ENCODE measurements around the gene MCTS1.
"Not testable (repeated sequence)": the region's sequence is repeated elsewhere in the genome, so short reads cannot be mapped to it uniquely, and the experiment has no call there.

The MCTS1 gene, protein sequence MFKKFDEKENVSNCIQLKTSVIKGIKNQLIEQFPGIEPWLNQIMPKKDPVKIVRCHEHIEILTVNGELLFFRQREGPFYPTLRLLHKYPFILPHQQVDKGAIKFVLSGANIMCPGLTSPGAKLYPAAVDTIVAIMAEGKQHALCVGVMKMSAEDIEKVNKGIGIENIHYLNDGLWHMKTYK

DNA sequence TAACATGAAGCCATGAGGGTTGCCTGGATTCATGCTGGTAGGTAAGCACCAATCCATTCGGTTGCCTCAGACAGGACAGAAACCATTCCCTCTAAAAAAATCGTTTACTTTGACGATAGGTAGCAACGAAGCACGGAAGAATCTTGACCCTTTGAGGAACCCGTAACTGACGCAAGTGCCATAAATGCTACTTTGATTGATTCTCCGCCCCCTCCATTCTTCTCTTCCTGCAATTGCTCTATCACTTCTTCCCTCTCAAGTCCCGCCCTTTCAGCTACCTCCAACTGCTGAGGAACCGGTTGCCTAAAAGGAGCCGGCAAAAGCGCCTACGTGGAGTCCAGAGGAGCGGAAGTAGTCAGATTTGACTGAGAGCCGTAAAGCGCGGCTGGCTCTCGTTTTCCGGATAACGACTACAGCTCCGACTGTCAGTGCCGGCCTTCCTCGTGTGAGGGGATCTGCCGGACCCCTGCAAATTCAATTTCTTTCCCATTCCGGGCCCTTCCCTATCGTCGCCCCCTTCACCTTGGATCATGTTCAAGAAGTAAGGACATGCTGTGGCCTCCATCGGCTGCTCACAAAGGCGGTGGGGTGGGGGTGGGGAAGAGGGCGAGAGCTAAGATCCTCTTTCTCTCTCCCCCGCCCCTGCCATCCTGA, at the start of gene MCTS1:
Gene MCTS1 (plus strand): TSS at position 395 of the 654 bp plus-strand sequence. CDS start 136 bp downstream, at position 531.
- peak; percentile 90 for DNase-seq

DNA sequence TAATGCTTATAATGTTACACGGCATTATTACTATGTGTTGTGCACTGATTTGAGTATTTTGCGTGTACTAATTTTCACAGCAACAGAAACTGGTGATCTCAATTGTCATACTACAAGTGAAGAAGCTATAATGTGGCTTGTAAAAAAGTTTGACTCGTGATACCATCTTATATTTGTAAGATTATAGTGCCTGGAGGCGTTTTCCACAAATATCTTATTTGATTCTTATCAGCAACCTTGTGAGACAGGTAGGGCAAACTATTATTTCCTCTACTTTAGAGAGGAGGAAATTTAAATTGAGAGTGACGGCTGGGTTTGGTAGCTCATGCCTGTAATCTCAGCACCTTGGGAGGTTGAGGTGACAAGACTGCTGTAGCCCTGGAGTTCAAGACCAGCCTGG, 47.6 kb upstream of the MCTS1 start:
- DNase-seq, result no peak

DNA sequence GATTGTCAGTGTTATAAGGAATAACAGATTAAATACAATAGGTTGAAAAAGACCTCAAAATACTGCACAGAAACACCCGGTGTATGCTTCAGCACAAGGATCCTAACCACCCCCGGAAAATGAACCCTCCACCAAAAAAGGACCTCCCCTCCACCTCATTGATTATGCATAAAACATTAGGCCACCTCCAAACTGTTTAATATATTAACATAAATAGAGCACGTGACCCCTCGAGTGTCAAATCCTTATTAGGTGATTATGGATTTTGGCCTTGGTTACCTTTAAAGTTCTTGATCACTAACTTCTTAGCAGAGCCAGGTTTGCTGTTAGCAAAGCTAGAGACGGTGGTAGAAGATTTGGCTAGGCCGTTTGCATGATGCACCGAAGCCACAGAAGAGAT, 44.1 kb upstream of the MCTS1 start:
- DNase-seq, result peak; percentile 2

DNA sequence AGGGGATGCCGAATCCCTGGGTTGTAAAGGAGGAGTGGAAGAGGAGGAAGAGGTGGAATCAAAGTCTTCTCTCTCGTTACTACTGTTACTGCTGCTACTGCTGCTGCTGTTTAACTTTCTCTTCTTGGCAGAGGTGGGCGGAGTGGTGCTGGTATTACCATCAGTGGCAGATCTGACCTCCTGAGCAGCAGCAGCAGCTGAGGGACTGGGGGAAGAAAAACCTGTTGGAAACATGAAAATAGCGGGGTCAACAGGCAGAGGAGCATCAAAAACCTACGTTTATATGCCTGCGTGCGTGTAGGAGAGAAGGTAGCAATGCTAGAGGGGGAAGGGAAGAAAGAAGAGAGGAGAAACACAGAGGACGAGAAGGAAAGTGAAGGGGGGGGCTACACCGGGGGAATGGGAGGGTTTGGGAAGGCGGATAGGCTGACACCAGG, 43.5 kb upstream of the MCTS1 start:
- DNase-seq, result peak; percentile 46

DNA sequence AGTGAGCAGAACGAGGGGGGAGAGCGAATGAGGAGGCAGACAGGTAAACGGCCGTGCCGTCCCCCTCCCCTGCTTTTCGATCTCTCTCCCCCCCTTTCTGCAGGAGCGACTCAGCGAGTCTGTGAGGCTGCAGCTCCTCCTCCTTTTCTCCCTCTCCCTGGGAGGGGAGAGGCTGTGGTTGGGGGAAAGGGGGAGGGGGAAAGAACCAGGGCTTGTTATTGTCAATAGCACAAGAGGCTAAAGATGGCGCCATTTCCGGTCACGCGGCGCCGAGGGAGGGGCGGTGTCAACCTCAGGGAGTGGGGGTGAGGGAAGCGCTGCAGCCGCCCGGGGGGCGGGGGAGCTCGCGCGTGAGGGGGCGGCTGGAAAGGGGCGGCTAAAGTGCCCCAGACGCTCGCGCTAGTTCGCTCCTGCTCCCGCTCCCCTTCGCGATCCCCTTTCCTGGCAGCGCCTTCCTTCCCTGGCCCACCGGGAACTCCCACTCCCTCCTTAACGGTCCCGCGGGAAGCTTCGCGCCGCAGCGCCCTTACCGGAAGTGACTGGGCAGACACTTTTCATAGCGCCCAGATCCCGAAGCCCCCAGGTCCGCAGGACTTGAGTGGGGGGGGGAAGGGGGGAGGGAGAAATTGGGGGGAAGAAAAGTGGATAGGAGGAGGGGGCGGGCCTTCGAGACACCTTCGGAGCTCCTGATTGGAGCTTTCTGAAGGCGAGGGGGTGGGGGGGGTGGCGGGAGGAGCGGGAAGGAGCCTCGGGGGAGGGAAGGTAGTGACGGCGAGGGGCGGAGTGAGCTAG, 42.9 kb upstream of the MCTS1 start, which contains the start of gene CUL4B:
Gene CUL4B (minus strand): TSS at position 121 of the 792 bp plus-strand sequence. CDS start 324 bp downstream, outside the sequence.
- DNase-seq, result peak; percentile 92

DNA sequence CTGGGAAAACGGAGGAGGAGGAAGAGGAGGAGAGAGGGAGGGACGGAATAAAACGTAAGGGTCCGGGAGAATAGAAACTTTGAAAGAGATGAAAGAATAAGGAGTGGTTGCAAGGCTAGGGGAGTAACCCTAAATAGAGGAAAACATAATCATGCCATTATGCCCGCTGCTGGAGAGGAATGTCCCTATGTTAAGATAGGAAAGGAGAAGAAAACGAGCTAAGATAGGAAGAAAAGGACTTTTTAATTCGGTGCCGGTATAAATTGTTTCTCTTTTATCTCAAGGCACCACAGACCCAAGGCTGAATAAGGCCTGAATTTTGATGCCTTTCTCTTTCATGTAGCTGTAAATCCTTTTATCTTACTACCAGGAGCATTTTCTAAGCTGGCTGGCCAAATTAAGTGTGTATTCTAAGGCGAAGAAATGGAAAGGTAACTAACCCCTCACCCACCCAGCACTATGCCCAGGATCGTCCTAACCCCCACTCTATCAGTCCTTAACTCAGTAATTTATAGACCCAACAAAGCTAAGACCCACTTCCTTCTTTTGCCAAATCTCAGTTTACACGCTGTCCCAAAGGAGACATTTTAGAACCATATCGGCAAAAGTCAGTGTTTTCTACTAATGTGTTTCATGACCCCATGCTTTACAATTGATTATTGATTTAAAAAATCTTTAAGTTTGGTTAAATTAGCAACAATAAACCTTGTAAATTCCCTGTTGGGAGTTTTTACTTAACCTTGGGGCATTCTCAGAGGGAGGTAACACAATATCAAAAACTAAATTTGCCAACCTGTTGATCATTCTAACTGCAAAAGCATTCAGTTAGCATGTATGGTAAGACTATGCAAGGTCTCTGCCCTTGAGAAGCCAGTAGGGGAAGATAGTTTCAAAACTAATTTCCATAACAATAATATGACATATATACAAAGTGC, 42.0 kb upstream of the MCTS1 start:
- no peak for DNase-seq

DNA sequence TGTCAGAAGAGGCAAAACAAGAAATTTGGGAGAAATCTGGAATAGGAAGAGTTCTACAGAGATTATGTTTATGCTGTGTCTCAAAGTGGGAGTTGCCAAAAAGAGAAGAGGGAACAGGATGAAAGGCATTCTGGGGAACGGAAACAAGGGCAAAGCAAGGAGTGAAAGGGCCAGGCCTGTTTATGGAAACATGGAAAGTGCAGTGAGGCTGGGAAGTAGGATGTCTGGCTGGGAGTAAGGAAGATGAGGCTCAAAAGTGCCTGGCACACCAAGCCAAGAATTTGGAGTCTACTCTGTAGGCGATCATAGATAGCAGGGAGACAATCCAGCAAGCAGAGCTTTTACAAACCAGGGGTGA, 41.4 kb upstream of the MCTS1 start:
- no peak for DNase-seq

DNA sequence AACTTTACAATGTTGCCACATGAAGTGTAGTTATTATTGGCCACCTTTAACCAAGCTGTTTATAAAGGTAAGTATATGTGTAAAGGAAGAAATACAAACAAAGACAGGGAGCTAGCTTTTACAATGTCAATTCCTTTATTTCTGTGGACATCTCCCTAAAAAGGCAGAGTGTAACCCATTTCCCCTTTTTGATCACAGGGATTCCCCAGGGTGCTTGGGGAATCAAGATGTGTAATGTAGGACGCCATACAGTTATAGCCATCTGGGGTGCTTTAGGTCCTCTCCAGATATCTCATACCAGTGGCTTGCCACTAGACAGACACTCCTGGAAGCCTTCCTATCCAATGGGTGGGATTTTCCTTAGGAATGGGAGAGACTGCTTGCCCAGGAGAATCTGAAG, 39.0 kb upstream of the MCTS1 start:
- no peak for DNase-seq

DNA sequence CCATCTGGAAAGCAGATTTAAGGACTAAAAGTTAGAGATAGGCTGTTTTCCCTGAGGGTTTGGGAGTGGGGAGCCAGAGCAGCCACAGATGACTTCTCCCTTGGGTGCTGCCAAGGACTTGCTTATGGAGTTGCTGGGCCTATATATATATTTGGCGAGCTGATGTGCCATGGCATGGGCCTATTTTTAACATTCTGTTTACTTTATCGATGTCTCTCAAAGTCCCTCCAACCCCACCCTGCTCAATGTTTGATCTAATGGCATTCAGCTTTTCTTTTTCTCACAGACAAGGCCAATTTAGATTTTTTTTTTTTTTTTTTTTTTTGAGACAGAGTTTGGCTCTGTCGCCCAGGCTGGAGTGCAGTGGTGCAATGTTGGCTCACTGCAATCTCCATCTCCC, 37.1 kb upstream of the MCTS1 start:
- DNase-seq, result no peak

DNA sequence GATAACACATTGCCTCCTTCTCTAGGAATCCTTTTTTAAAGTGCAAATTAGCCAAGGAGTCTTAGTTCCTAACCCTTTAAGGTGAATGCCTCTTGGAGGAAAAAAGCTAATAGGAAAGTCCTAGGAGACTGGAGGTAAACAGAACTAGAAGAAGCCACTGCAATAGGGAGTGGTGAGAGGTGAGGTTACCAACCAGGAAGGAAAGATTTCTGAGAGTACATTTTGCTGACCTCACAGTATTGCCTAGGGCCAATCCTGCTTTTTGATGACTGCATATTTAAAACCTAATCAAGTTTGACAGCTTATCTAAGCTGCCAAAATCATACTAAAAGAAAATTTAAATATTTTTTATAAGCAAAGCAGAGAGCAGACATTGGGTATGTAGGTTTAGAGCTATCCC, 35.9 kb upstream of the MCTS1 start:
- DNase-seq, result no peak

DNA sequence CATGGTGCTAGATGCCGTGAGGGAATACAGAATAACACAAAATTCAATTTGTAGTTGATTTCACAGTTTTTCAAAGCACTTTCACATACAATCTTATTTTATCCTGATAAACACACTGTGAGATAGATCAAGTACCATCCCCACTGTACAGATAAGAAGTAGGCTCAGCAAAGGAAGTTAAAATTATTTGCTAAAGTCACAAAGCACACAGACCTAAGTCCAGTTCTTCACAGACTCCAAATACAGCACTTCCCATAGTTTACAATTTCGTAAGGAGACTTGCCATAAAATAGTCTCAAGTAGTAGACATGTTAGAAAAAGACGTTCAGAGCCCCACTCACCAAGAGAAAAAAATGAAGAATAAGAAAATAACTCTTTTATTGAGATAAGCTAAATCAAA, 35.3 kb upstream of the MCTS1 start:
- DNase-seq, result no peak

DNA sequence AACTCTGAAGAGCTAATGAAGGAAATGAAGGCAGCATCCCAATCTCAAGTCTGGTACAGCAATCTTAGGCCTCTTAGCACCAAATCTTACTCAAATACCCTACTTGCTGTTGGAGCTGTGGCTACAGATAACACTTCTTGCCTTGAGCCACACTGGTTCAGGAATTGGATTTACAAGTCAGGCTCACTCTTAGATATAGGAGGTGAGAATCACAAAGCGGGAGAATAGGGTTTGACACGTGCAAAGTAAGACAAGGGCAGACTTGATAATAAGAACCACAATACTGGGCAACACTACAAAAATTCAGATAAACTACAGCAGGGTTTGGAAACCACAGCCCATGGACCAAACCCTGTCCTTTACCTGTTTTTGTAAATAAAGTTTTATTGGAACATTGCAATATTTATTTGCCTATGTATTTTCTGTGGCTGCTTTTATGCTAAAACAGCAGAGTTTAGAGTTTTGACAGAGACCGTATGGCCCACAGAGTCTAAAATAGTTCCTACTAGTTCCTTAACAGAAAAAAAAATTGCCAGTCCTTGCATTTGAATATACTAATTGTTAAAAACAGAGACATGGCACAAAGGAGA, 33.8 kb upstream of the MCTS1 start:
- no peak for DNase-seq

DNA sequence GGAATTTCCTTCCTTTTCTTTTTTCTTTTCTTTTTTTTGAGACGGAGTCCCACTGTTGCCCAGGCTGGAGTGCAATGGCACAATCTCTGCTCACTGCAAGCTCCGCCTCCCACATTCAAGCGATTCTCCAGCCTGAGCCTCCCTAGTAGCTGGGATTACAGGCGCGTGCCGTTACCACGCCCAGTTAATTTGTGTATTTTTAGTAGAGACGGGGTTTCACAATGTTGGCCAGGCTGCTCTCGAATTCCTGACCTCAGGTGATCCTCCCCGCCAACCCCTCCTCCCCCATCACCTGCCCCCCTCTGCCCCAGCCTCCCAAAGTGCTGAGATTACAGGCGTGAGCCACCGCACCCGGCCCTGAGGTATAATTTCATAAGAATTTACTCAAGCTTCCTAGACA, 30.1 kb upstream of the MCTS1 start:
- DNase-seq, result not testable (repeated sequence)

DNA sequence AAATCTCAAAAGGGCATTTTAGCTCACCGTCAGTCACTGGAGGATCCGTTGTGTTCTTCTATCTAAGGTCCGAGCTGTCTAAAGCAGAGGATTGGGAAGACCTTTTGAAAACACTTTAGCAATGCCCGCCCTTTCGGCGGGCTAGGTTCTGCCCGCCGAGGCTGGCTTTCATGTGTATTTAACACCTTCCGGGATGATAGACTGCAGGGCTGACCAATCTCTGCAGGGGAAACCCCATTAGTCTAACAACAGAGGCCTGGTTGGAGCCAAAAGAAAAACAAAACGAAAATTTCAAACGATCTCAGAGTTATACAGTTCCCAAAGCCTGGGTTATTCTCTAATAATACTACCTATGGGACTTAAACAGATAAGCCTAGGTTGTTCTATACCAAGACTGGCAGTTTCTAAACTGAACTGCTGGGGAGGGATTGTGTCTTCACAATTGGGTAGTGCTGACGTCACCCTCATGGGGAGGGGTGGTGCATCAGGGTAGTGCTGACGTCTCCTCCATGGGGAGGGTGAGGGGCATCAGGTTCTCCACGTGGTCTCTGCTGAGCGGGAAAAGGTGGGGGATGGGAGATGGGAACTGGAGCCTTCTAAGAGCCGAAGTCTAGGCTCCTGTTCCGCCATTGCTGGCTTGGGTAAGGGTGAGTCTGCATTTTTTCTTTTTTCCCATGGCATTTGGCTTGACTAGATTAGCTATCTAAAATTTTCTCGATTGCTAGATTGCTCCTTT, 28.4 kb upstream of the MCTS1 start:
- DNase-seq, result no peak

DNA sequence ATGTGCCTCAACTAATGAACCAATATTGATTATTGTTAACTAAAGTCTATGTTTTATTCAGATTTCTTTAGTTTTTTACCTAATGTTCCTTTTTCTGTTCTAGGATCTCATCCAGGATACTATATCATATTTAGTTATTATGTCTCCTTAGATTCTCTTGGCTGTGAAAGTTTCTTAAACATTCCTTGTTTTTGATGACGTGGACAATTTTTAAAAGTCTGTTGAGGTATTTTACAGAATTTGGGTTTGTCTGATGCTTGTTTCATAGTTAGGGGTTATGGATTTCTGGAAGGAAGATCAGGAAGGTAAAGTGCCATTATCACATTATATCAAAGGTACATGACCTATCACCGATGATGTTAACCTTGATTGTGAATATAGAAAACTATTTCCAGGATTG, 18.2 kb upstream of the MCTS1 start:
- no peak for DNase-seq

DNA sequence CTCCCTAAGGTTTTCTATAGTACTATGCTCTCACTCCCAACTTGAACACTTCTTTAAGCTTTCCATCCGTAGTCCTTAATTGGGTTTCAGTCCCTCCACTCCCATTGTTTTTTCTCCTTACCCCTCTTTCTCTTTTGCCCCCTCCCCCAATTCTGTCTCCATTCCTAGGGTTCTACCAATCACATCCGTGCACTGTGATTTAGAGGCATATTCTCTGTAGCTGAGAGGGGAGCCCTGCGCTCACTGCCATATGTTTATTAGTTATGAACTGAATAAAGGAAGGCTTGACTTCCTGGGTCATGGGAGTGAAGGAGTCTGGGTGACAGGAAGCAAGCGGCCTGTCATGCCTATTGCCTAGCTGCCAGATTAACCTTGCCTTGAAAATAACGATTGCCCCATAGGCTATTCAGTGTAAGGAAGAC, 471 bp downstream of the MCTS1 start:
- peak; percentile 49 for DNase-seq

DNA sequence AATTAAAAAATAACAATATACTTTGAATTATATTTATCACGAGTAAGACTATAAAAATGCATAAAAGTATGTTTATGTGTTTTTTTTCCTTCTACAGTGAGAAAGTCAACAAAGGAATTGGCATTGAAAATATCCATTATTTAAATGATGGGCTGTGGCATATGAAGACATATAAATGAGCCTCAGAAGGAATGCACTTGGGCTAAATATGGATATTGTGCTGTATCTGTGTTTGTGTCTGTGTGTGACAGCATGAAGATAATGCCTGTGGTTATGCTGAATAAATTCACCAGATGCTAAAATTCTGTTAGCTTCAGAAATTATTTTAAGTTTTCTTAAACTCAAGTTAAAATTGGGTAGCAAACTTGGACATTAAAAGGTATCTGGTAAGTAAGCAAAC, 8.2 kb downstream of the MCTS1 start:
- no peak for DNase-seq

DNA sequence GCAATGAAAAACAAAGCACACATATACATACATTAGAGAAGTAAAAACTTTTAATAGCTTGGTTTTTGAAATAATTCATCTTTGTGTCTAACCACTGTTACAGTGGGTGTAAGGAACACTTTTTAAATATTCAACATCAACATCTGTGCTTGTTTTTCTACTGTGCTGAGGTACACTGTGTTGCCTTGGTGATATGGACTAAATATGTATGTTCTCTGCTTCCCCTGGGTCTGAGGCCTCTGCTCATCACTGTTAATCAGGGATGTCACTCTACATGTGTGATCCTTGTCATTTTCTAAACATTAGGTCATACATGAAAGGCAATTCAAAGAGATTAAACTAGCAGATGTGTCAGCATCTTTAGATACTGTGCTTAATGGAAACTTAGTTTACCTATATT, 10.9 kb downstream of the MCTS1 start:
- no peak for DNase-seq

DNA sequence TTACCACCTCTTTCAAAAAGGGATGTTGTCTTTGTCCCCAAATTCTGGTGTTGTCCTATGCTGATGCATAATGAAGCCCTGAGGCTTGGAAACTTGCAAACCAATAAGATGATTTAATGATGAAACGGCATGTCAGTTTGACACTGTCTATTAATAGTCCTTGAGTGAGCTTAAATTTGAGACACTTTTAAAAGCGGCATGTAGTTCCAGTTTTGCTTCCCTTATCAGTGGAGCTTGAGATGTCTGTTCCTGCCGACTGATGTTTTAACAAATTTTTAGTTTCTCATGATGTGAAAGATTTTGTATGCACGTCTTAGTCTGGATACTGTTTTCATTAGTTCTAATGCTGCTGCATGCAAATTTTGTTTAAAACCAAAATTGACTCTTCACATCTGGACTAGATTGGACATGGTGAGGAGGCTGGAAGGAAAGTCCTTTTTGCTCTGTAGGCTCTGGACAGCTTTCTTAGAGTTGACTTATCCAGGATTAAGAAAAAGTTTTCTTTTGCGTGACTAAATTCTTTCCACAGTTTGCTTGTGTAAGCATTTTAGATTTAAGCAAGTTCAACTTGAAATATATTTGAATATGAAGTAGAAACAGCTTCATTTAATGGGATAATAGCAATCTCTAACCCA, 14.2 kb downstream of the MCTS1 start:
- no peak for DNase-seq

DNA sequence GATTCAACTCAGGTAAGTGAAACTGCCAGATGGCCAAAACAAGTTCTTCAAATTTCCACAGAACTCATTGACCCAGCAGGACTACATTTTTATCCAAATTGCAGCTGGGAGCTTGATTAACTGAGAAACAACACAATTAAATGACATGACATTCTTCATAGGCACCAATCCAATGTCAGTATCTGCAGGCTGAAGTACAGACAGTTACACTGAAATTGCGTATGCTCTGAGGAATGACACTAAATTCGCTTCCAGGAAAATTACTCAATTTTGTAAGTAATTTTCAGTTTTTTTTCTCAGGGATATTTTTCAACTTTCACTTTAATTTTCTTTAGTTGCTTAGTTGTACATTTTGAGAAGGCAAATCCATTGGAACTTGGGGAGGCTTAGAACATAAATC, 21.5 kb downstream of the MCTS1 start:
- no peak for DNase-seq
